ENCODE data around the gene DDX10. TPM values are rescaled to one million over a fixed set of nuclear protein-coding genes. Genes with fewer than 3 reads are reported as not detected.

Gene DDX10
- total RNA-seq, 1 donor from 2014 or later, result 10.0 TPM

DNA sequence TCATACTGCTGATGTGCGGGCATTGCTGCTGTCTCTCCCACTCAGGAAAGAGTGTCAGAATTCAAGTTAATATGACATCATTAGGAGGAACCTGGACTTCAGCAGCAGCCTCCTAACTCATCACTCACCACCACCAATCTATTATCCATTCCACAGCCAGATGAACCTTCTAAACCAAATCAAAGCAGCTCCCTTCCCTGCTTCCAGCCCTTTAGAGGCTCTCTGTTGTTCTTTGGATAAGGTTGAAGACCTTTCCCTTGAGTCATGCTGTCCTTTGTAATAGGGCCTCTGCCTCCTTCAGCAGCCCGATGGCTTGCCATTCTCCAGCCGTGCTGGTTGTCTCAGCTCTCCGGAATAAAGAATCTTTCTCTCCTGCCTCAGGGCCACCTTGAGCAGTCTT is 301.3 kb downstream of the DDX10 start:
- no peak for ATAC-seq

DNA sequence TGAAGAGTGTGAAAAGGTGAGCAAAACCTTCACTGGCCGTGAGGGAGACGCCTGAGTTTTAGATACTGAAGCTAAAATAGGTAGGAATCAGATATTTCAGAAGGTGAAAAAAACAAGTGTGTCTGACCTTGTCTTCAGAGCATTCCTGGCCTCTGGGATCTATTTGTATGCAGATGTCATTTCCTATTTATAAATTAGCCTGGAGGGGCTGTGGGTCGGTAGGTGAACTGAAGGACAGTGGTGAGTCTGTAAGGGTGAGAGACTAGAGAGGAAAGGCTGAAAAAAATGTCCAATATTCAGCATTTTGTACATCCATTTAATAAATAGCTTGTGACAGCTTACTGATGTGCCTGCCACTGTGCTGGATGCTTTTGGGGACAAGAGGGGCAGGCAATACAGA is 302.1 kb downstream of the DDX10 start:
- no peak for DNase-seq (ENCODE audit: low spot score)
- ATAC-seq, result no peak

More for the DNA sequence above, 301.3 kb downstream of the DDX10 start:
- no peak for DNase-seq (ENCODE audit: low spot score)

DNA sequence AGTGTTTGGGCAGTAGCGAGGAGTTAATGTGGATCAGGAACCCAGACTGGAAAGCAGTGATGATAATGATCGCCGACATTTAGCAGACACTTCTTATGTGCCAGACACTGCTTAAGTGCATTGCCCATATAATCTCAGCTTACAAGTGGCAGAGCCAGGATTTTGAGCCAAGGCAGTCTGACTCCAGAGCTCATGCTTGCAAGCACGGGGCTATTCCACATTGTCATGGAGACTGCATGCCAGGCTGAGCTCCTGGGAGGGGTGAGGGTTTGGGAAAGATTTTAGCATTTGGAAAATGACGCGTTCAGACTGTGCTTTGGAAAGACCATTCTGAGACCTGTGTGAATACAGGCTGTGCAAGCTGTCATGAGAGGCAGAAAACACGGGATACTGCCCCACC is 302.7 kb downstream of the DDX10 start:
- ATAC-seq (no peak), DNase-seq (ENCODE audit: low spot score) (no peak)

DNA sequence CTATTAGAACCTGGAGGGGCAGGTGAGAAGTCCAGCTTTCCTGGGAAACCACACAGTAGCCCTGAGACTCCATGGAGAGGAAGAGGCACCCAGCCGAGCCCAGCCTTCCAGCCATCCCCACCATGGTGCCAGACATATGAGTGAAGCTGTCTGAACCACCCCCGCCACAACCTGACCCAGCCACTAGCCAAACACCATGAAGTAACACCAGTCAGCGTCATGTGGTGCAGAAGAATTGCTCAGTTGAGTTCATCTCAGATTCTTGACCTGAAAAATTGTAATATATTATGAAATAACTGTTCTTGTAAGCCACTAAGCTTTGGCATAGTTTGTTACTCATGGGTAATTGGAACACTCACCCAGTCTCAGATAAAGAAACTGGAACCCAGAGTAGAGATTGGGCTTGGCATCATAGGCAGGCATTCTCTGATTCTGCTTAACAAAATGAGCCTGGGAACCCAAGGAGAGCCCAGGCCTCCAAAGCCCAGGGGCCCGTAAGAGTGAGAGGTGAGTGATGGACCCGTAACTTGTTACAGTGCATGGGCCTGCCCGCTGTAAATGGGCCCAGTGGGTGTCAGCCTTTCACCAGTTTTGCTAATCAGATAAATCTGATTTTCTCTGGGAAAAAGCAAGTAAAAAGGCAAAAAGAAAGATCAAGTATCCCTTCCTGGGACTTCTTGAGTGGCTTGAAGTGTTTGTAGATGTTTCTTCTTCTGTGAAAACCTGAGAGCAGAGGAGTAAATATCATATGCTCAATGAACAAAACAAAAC is 305.5 kb downstream of the DDX10 start:
- DNase-seq (ENCODE audit: low spot score), result no peak
- no peak for ATAC-seq

DNA sequence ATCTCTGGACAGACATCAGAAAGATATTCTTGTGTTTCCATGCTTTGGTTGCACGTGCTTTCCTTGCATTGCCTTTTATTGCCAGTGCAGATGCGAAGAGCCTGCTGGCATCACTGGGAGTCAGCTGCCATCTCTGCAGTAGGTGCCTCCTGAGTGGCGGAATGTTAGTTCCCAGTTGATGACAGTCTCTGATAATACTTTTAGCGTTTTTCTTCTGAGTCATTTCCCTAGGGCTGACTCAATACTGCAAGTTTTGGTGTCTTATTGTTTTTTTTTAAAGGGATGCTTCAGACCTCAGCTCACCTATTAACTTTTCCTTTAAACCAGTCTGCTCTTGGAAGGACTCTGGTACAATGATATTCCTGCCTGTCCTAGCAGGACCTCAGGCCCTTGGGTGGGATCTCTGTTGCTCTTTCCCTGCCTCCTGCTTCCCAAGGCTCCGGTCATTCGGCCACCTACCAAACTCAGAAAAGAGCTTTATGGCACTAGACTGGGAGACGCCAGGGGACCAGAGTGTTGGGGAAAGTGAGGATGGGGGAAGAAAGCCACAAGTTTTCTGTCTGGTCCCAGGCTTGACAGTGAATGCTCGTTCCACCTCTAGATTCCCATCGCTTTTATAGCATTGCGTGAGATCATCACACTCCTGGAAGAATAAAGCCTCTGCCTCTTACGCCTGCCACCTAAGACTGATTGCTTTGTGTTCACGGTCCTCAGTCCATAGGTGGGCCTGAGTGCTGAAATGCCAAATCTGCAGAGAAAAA is 308.7 kb downstream of the DDX10 start:
- DNase-seq (ENCODE audit: low spot score) (no peak), ATAC-seq (no peak)

DNA sequence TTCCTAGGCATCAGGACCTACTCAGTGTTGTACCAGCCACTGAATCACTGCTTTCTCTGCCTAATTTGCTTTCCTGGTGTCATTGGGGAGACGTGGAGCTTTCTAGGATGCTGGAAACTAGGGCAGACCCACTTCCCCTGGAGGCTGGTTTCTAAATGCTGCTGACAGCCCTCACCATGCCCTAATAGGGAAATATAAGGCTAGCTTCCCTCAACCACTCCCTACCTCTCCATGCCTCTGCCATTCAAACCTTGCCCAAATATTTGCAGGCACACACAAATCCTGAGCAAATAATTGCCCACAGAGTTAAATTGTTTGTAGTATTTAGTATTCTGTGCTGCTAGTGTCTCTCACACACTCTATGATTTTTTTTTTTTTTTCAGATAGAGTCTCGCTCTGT is 310.2 kb downstream of the DDX10 start:
- ATAC-seq, result no peak

DNA sequence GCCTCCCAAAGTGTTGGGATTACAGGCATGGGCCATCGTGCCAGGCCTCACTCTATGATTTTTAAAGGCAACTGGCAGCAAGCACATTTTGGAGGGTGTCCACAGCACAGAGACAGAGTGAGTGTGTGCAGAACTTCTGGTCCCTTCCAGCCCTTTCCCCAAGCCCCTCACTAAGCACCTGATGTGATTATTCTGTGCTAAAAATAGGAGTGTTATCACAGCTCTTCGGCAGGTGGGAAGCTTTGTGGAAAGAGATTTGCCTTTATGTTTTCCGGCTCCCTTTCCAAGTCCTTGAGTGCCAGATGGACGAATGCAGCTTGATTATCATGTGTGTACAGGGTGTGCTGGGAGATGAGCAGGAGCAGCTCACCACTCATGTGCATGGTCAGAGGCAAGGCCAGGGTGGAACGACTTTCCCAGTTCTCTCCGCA is 310.8 kb downstream of the DDX10 start:
- no peak for DNase-seq (ENCODE audit: low spot score)
- ATAC-seq, result no peak

More for the DNA sequence above, 310.2 kb downstream of the DDX10 start:
- no peak for DNase-seq (ENCODE audit: low spot score)

DNA sequence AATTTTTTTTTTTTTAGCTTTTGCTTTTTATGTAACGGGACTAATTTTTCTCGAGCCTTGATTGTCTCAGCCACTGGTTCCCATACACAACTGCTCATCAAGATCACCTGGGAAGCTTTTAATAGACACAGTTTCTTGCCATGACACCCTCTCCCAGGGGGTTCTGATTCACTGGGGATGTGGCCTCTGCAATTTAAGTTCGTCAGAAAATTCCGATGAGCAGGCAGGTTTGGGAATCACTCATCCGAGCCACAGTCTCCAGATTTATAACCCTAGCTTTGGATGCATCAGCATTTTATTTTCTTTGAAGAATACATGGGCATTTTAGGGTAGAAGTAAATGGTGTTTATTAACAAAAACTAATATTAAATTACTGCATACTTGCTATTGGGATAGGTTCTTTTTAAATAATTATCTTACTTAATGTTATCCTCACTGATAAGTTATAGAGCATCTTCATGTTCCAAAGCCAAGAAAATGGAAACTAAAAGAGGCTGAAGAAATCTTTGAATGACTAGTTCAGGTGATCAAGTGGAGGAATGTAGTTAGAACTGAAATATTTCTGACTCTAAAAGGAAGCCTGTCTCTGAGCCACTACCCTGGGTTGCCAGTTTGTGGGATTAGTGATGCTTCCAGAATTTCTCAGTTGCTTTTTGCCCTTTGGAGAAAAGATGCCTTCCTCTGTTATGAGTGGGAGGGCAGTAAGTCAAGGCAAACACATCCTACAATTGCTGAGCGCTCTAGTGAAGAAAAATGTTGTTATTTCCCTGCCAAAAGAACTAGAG is 319.0 kb downstream of the DDX10 start:
- ATAC-seq (no peak), DNase-seq (ENCODE audit: low spot score) (no peak)

DNA sequence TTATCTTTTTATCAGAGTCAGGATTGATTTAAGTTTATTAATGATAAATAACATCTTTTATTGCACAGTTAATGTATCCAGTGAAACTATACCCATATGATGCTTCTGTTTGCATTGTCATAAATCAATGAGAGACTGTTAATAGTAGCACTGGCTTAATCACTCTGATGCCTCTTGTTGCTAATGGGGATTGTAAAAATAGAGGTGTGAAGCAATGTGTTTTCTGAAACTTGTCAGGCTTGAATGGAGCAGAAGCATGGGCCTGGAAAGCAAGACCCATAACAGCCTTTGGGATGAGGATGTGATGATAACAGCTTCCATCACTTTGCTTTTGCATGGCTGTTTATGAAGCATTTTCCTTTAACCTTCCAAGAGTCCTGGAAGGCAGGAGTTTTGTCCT is 319.7 kb downstream of the DDX10 start:
- no peak for DNase-seq (ENCODE audit: low spot score)
- ATAC-seq, result no peak

DNA sequence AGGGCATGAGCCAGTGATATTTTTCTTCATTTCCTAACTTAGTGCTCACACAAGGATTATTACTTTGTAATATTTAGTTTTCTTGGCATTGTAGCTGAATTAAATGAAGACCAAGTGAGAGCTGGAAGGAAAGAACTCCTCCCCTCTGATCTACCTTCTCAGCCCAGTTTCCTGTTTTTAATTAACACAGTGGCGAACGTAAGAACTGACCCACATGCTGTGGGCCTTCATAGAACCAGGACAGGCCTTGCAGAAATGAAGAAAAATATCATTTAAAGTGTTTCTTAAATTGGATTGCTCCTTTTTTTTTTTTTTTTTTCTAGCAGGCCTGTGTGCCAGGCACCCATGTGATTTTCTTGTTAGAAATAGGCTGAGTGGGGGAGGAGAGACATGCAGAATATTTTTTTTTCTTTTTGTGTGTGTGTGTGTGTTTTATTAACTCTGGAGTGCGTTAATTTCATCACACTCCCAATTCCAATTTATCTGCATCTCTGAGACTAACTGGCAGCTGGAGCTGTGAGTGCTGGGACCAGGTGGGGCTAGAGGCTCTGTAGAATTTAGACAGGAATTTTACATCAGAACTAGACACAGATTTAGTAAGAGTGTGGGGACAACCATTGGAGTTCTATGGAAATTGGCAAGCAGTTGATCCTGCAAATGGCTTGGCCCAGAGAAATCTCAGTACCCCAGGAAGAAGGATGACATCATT is 320.5 kb downstream of the DDX10 start:
- ATAC-seq (no peak), DNase-seq (ENCODE audit: low spot score) (no peak)

DNA sequence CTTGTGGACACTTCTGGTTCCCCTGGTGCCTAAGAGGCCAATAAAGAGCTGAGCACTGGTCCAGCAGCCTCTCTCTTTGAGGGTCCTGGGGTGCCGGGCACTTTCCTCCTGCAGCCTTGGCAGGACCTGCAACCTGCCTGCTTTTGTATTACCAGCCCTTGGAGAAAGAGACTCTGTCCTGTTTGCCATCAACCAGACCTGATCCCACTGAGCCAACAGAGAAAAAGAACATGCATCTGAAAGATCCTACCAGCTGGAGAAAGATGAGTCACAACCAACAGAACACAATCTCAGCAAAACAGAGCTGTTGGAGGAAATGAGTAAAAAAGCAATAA is 321.0 kb downstream of the DDX10 start:
- ATAC-seq (no peak), DNase-seq (ENCODE audit: low spot score) (no peak)

Other genes with a start within 250 kb of the DDX10 start
- 0.70 TPM for gene C11orf65, start 197.5 kb upstream of the DDX10 start, total RNA-seq
- gene POGLUT3, start 166.7 kb upstream of the DDX10 start, total RNA-seq, result 7.2 TPM
- 12.8 TPM for gene EXPH5, start 71.3 kb upstream of the DDX10 start, total RNA-seq

All from left lobe of liver (tissue), 2 donors.